WERI-Rb-1 (cell line): ENCODE data around the gene SEPTIN6.

Experiments
- DNase-seq: peaks from one replicate; pipeline ENCODE4 v3.0.0-alpha.2; 2020
- H3K27ac ChIP-seq: fragments of 250-450 bp; sonication (Bioruptor Pico); 2 replicates; pipeline ENCODE4 v1.5.1; 2020; ENCODE audit warnings: mild to moderate bottlenecking, moderate library complexity
- H3K27me3 ChIP-seq: fragments of 250-450 bp; sonication (Bioruptor Pico); 2 replicates; pipeline ENCODE4 v1.5.1; 2021; ENCODE audit warnings: mild to moderate bottlenecking, low read depth, moderate library complexity; ENCODE audit not compliant: insufficient read depth, severe bottlenecking
- H3K36me3 ChIP-seq: fragments of 250-450 bp; sonication (Bioruptor Pico); 2 replicates; pipeline ENCODE4 v1.5.1; 2020; ENCODE audit warnings: mild to moderate bottlenecking, moderate library complexity
- H3K4me3 ChIP-seq: 2 replicates; pipeline ENCODE4 v1.5.1; 2011; ENCODE audit warnings: low read depth, mild to moderate bottlenecking, control low read depth, low read length
- H3K9me3 ChIP-seq: fragments of 250-450 bp; sonication (Bioruptor Pico); 2 replicates; pipeline ENCODE4 v1.5.1; 2021; ENCODE audit warnings: mild to moderate bottlenecking, moderate library complexity; ENCODE audit not compliant: severe bottlenecking
- TF ChIP-seq, protein P1 (sequence below): IDR thresholded peaks from 2 replicates; pipeline ENCODE4 v1.5.1; 2011; ENCODE audit warnings: low read depth, mild to moderate bottlenecking, control low read depth, inconsistent platforms, low read length

The SEPTIN6 gene

DNA sequence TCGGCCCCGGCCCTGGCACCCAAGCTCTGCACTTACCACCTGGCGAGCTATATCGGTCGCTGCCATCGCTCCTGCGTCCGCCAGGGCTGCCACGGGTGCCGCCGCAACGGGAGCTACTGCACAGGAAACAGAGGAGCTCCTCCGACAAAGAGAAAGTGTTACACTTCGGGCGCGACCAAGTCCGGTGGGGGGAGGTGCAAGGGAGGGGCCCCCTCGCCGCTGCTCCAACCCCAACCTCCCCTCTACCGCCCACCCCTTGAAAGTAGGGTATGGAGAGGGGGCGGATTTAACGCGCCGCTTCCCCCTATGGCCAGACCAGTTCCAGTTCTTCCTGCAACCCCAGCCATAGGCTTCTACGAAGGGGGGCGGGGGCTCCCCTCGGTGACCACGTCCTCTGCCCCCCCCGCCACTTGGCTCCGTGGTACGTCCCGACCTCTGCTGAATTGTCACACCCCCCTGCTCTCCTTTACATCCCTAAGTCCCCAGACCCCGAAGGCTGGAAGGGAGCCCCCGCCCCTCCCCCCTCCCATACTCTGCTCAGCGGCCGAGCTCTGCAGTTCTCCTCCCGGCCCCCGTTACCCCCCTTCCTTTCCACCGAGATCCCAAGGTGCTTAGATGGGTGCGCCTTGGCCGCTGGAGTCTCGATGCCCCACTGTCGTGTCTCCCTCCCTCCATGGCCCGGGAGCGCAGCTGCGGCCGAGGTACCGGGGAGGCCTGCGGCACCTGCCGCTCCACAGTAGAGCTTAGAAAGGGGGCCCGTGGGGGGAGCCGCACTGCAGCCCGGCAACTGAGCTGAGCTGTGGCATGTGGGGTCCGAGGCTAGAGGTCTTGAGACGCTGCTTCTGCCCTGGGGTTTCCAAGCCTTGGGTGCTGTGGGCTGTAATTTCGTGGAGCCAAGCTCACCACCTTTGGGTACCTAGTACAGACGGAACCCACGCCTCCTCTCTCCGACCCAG, at the start of gene SEPTIN6:
TSS of gene SEPTIN6 (minus strand) at position 129 of the 956 bp plus-strand sequence. CDS start at position 66, 63 bp downstream.
- peak; percentile 66 for DNase-seq
- TF ChIP-seq, protein P1, sequence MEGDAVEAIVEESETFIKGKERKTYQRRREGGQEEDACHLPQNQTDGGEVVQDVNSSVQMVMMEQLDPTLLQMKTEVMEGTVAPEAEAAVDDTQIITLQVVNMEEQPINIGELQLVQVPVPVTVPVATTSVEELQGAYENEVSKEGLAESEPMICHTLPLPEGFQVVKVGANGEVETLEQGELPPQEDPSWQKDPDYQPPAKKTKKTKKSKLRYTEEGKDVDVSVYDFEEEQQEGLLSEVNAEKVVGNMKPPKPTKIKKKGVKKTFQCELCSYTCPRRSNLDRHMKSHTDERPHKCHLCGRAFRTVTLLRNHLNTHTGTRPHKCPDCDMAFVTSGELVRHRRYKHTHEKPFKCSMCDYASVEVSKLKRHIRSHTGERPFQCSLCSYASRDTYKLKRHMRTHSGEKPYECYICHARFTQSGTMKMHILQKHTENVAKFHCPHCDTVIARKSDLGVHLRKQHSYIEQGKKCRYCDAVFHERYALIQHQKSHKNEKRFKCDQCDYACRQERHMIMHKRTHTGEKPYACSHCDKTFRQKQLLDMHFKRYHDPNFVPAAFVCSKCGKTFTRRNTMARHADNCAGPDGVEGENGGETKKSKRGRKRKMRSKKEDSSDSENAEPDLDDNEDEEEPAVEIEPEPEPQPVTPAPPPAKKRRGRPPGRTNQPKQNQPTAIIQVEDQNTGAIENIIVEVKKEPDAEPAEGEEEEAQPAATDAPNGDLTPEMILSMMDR = no peak
- Histone ChIP-seq H3K9me3 (no peaks in the 10 kb centered on the region), H3K27me3 (peaks cover 11% of the 10 kb centered on the region), H3K27ac (no peak within 1 kb of the TSS), H3K4me3 (peak within 1 kb of the TSS; percentile 56), H3K36me3 (no peaks in the 10 kb centered on the region)

DNA sequence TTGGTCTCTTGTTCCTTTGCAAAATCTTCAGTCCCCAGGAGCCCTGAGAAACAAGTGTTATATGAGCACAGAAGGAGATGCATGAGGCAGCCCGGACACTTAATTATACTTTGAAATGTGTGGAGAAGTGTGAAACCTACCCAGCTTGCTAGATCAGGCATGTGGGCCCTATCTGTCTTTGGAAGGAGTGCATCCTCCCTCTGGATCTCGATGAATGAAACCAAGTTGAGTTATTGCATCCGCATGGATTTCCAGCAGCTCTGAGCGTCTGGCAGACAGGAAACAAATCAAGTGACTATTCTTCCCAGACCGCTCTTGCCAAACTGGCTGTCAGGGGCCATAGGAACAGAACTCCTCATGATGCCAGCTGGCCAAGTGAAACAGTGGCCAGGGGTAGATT, 45.8 kb upstream of the SEPTIN6 start:
- TF ChIP-seq, protein P1 = no peak
- H3K4me3 ChIP-seq = no peak overlapping the region

GRCh38 chrX:119736206-119736764, 43.3 kb upstream of the SEPTIN6 start:
- Histone ChIP-seq H3K4me3 (no peak overlapping the region), H3K27me3 (peaks cover 9% of the 10 kb centered on the region), H3K36me3 (no peaks in the 10 kb centered on the region), H3K27ac (no peak overlapping the region), H3K9me3 (no peaks in the 10 kb centered on the region)
- TF ChIP-seq, protein P1 = no peak
- no peak for DNase-seq

More for the DNA sequence above, 45.8 kb upstream of the SEPTIN6 start:
- Histone ChIP-seq H3K36me3 (no peaks in the 10 kb centered on the region), H3K27ac (no peak overlapping the region), H3K9me3 (no peaks in the 10 kb centered on the region), H3K27me3 (peaks cover 5% of the 10 kb centered on the region)
- DNase-seq = no peak

GRCh38 chrX:119735467-119735866, 42.5 kb upstream of the SEPTIN6 start:
- no peak overlapping the region for H3K4me3 ChIP-seq
- peaks cover 9% of the 10 kb centered on the region for H3K27me3 ChIP-seq
- TF ChIP-seq, protein P1 = no peak
- DNase-seq = no peak
- H3K27ac ChIP-seq = no peak overlapping the region
- no peaks in the 10 kb centered on the region for H3K9me3 ChIP-seq
- no peaks in the 10 kb centered on the region for H3K36me3 ChIP-seq

DNA sequence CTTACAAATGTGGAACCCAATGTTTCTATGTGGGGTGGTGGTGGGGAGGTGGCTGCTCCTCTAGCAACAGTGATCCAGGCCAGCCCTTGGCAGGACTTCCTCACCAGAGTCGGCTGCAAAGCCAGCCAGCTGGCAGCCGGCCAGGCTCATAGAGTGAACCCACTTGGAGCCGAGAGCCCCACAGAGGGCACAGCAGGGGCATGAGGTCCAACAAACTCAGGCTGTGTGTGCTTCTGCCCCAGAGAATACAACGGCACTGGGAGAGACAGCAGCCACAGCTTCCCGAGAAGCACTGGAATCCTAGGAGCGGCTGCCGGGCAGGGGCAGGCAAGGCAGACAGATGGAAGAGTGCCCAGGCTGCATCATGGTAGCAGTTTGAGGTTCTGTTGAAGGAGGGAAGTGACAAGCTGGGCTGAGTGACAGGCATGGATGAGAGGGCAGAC, 42.0 kb upstream of the SEPTIN6 start:
- Histone ChIP-seq H3K9me3 (no peaks in the 10 kb centered on the region), H3K4me3 (no peak overlapping the region), H3K36me3 (no peaks in the 10 kb centered on the region), H3K27me3 (peaks cover 11% of the 10 kb centered on the region), H3K27ac (no peak overlapping the region)
- no peak for DNase-seq
- TF ChIP-seq, protein P1 = no peak
